ENCODE measurements around the gene WWTR1.

DNA sequence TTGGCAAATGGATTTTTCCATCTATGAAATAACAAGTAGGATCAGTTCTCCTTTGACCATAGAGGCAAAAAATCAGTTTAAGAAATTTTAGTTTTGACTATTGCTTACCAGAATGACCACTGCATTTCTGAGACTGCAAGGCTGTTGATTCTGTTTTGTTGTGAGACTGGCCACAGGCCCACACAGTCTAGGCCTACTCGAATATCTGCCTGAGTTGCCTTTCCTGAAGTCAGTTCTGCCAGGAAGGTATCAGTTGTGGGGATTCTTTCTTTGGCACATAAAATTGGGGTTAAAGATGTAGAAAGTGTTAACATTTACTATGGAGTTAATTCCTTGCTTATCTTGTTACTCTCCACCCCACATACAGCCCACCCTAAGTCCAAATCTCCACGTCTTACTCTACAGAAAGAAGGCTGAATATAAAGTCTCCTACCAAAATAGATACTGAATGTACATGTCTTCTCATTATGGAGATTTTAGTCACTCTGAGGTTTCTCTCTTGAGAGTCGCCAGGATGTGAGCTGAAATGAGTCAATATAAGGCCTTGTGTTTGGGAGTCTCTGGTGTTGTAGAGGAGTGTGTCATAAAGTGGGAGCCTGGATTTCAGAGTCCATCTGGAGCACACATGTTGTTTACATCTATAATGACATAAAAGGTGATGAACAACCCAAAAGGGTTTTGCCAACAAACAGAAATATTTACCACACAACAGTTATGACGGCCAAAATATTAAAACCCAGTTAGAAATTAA, 45.0 kb upstream of the WWTR1 start:
- TF ChIP-seq, protein P1, sequence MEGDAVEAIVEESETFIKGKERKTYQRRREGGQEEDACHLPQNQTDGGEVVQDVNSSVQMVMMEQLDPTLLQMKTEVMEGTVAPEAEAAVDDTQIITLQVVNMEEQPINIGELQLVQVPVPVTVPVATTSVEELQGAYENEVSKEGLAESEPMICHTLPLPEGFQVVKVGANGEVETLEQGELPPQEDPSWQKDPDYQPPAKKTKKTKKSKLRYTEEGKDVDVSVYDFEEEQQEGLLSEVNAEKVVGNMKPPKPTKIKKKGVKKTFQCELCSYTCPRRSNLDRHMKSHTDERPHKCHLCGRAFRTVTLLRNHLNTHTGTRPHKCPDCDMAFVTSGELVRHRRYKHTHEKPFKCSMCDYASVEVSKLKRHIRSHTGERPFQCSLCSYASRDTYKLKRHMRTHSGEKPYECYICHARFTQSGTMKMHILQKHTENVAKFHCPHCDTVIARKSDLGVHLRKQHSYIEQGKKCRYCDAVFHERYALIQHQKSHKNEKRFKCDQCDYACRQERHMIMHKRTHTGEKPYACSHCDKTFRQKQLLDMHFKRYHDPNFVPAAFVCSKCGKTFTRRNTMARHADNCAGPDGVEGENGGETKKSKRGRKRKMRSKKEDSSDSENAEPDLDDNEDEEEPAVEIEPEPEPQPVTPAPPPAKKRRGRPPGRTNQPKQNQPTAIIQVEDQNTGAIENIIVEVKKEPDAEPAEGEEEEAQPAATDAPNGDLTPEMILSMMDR (IDR thresholded peaks at IDR 0.05) = no peak
- TF ChIP-seq GATA3 (IDR thresholded peaks at IDR 0.05; ENCODE audit: borderline replicate concordance) (no peak), RAD21 (conservative IDR thresholded peaks at IDR 0.05 in 1 of 2, IDR thresholded peaks at IDR 0.05 in 1 of 2) (no peak), RCOR1 (IDR thresholded peaks at IDR 0.05; ENCODE audit: low read depth, low read length) (no peak), EP300 (IDR thresholded peaks at IDR 0.05) (no peak)
- TF ChIP-seq, protein P2, sequence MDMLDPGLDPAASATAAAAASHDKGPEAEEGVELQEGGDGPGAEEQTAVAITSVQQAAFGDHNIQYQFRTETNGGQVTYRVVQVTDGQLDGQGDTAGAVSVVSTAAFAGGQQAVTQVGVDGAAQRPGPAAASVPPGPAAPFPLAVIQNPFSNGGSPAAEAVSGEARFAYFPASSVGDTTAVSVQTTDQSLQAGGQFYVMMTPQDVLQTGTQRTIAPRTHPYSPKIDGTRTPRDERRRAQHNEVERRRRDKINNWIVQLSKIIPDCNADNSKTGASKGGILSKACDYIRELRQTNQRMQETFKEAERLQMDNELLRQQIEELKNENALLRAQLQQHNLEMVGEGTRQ (IDR thresholded peaks at IDR 0.05) = no peak
- TF ChIP-seq, protein P3, sequence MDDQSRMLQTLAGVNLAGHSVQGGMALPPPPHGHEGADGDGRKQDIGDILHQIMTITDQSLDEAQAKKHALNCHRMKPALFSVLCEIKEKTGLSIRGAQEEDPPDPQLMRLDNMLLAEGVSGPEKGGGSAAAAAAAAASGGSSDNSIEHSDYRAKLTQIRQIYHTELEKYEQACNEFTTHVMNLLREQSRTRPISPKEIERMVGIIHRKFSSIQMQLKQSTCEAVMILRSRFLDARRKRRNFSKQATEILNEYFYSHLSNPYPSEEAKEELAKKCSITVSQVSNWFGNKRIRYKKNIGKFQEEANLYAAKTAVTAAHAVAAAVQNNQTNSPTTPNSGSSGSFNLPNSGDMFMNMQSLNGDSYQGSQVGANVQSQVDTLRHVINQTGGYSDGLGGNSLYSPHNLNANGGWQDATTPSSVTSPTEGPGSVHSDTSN (IDR thresholded peaks at IDR 0.05) = no peak
- TF ChIP-seq, protein P4, sequence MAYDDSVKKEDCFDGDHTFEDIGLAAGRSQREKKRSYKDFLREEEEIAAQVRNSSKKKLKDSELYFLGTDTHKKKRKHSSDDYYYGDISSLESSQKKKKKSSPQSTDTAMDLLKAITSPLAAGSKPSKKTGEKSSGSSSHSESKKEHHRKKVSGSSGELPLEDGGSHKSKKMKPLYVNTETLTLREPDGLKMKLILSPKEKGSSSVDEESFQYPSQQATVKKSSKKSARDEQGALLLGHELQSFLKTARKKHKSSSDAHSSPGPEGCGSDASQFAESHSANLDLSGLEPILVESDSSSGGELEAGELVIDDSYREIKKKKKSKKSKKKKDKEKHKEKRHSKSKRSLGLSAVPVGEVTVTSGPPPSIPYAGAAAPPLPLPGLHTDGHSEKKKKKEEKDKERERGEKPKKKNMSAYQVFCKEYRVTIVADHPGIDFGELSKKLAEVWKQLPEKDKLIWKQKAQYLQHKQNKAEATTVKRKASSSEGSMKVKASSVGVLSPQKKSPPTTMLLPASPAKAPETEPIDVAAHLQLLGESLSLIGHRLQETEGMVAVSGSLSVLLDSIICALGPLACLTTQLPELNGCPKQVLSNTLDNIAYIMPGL (CRISPR knock-in tag; IDR thresholded peaks at IDR 0.05; ENCODE audit: borderline replicate concordance) = no peak
